GM19351 (cell line): ENCODE results near the gene SPSB4.
"Not testable (repeated sequence)": the region's sequence is repeated elsewhere in the genome, so short reads cannot be mapped to it uniquely, and the experiment has no call there.

ENCODE experiments used
- ATAC-seq: cut with Tn5 transposase; IDR thresholded peaks from one replicate; pipeline ENCODE4 v1.9.1; 2021; ENCODE audit warnings: mild to moderate bottlenecking, moderate library complexity; ENCODE audit not compliant: unreplicated experiment

SPSB4 gene

DNA sequence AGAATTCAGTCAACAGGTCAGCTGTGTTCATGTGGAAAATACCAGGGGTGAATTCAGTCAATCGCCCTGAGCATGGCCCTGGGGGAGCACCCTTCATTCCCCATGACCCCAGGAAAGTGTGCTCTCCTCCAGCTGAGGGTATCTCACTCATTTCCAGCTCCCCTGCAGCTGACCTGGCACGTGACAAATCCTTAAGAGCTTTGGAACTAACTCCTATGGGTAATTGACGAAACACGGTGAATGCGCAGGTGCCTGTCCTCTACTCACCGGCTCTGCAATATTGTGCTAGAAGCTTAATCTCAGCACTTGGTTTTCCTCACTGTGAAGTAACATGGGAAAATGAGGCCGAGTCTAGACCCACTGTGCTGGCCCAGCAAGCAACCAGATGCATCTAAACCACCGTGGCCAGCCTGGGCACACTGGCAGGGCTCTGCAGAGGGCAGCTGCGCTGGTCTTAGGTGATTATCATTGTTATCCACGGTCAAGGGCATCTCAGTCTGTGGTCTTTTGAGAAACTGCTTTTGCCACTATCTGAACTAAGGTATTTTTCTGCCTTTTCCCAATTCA, 63.1 kb downstream of the SPSB4 start:
- no peak for ATAC-seq

DNA sequence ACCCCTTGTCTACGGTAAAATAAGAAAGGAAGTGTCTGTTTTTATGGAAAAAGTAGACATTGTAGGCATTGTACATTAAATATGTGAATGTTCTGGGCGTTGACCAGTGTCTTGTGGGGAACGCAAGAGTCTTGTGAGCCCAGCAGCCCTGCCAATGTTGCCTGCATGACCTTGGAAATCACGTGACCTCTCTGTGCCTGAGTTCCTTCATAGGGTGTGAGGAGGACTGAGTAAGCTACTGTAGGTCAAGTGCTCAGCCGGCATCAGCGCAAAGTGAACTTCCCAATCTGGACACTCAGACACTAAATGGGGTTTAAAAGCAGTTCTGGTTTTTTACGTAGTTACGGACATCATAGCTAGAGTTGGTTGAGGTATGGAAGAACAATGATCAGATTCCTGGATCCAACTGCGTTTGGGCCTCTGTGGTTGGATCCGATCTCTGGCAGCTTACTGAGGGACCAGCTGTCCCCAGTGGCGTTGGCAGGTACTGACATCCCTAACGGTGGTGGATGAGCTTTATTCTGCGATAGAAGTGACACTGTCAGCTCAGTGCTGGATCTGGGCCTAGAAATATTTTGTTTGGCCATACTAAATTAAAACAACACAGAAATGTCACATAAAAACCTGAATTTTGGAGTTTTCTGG, 63.8 kb downstream of the SPSB4 start:
- ATAC-seq: no peak

DNA sequence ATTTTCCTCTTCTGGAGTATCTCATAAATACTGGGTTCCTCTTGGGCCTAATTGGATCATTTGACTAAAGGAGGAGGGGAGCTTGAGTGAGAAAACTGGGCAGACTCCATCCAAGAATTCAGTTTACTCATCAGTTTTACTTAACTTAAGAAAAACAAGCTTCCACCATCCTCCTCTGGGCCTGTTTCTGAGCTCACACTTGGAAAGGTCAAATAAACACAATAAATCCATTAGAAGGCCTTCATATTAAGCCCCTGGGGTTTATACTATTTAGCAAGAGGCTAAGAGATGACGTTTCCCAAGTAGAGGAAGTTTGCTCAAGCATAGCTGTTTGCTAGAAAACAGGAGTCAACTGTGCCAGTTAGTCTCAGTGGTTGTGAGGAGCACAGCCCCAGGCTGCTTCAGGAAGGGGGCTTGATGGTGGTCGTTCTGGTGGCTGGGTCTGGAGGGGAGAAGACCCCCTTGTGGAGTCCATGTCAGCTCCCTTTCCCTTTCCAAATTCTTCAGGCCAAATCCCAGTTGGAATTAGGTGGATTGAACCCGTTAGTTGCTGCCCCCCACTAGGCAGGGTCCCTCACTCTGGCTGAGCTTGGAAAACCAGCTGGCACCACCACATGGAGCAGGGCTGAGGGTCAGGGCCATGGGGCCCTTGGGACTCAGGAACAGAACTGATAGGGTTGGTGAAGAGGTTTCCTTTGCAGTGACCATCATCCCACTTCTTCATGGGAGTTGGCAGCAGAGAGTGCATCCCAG, 64.8 kb downstream of the SPSB4 start:
- ATAC-seq: no peak

DNA sequence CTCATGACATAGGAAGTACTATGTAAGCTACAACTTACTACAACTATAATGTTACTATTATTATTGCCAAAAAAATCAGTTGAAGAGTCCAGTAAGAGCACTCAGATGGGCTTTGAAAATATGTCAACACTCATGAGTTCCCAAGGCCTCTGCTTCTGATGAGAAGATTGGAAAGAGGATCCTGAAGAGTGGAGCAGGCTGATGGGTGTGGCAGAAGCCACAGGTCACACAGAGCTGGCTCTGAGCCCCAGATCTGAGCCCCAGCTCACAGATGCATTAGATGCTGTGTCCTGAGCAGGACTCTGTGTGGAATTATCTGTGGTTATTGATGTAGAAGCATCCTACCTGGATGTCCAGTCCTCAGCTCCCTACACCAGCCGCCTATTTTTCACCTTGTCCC, 65.6 kb downstream of the SPSB4 start:
- ATAC-seq: no peak

DNA sequence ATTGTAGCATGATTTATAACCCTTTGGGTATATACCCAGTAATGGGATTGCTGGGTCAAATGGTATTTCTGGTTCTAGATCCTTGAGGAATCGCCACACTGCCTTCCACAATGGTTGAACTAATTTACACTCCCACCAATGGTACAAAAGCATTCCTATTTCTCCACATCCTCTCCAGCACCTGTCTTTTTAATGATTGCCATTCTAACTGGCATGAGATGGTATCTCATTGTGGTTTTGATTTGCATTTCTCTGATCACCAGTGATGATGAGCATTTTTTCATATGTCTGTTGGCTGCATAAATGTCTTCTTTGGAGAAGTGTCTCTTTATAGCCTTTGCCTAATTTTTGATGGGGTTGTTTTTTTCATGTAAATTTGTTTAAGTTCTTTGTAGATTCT, 66.8 kb downstream of the SPSB4 start:
- not testable (repeated sequence) for ATAC-seq

DNA sequence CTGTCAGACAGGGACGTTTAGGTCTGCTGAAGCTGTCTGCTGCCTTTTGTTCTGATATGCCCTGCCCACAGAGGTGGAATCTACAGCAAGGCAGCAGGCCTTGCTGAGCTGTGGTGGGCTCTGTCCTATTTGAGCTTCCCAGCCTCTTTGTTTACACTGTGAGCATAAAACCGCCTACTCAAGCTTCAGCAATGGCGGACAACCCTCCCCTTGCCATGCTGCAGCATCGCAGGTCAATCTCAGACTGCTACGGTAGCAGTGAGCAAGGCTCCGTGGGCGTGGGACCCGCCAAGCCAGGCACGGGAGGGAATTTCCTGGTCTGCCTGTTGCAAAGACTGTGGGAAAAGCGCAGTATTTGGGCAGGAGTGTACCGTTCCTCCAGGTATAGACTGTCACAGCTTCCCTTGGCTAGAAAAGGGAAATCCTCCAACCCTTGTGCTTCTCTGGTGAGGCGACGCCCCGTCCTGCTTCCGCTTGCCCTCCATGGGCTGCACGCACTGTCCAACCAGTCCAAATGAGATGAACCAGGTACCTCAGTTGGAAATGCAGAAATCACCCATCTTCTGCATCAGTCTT, 71.4 kb downstream of the SPSB4 start:
- ATAC-seq: no peak

DNA sequence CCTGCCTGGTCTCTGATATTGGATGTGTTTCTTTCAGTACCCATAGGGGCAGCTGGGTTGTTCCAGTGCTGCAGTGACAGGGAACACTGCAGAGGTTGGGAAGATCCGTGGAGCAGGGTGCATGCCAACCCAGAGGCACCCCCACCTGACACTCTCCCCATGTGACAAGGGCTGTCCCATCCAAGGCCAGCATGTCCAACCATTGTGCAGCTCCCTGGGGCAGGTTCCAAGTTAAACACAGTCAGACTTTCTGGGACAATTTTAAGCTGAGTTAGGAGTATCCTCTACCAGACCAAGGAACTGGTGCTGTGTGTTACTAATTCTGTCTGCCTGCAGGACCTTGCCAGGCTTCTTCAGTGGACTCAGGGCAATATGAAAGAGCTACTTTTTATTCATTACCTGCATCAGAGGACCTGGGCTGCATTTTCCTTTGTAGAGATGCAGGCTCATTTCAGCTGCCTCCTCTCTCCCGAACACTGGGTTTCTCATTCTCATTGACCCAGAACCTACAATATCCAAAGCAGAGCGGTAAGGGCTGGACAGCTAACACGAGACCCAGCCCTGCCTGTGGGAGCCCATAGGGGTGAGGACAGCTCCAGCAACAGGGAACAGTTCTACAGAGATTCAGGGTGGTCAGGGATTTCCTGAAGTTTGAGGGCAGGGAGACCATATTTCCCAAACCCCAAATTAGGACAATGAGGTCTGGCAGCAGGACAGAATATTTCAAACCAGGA, 72.7 kb downstream of the SPSB4 start:
- no peak for ATAC-seq

DNA sequence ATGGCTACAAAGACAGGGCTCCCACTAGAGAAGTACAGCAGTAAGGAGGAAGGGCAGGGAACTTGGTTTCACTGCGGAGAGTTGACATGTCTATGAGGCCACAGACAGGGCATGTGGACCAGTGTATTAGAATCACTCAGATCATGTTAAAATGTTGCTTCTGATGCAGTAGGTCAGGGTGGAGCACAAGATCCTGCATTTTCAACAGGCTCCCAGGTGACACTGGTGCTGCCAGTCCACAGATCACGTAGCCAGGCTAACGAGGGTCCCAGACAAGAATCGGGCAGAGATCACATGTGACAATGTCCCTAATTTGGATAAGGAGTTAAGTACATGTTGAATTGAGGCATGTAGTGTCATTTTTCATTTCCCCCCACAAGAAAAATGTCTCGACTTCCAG, 73.6 kb downstream of the SPSB4 start:
- ATAC-seq: no peak

DNA sequence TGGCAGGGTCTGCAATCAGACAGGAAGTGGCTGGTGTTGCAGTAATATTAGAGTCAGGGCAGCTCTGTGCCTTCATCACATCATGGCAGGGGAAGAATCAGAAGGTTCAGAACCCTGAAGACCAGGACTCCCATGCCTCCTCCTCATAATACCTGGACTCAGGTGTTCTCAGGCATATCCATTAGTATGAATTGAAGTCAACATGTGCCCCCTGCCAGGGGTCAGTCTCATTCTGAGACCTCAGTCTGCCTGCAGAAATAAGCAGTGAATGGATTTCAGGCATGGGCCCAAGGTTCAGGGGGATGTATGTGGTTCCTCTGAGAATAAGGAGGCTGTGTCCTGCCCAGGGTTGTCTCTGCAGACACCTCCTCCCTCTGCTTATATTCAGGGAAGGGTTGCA, 74.2 kb downstream of the SPSB4 start:
- no peak for ATAC-seq

DNA sequence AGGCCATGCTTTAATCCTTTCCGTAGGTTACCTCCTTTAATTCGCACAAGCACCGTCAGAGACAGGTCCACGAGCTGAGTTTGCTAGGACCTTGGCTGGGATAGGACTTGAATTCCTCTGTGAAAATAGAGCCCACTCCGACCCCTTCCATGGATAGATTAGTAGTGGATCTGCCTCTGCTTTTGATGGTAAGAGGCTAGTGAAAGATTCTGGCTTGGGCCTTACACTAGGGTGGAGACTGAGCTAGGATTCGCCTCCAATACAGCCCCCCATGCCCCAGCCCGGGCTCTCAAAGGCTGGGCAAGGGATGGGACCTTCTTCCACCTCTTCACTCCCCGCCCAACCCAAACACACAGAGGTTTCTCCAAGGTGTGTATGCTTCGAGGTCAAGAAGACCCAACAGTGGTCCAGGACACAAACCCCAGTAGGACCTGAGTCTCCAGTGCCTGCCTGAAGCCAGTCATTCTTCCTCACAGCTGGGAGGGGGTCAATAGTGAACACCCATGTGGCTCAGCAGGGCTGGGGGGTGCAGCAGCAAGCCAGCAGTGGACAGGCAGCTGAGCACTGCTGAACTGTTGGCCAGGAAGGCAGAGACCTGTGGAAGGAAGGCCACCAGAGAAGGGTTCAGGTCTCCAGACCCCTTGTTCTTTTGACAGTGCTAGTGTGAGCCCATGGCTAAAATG, 75.7 kb downstream of the SPSB4 start:
- no peak for ATAC-seq

DNA sequence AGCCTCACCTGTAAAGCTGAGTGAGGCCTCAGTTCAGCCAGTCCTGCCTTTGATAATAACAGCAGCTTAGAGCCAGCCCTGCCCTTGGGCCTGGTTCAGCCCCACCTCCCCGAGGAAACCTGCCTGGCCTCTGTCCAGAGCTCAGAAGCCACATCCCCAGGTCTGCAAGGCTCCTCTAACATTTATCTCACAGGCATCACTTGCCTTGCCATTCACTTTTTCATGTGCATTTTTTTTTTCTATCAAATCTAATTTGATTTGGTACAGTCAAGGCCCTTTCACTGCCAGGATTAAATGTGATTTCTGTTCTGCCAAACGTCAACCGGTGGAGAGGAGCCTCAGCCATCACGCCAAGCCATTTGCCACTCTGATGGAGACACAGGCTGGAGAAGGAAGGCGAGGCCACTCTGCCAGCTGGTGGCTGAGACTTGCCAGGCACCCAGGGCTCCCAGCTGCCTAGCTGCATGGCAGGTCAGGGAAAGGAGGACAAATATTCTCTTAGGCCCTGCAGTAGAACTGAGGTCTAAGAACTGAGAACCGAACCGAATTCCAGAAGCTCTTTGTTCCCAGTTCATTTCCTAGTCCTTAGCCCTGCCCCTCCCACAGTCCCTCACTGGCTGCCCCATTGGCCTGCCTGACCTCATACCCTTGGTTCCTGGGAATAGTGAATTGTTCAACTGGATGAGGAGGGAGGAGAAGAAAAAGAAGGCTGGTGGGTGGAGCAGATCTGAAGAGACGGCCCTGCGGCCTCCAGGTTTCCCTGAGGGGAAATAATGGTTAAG, 76.4 kb downstream of the SPSB4 start:
- ATAC-seq: no peak

DNA sequence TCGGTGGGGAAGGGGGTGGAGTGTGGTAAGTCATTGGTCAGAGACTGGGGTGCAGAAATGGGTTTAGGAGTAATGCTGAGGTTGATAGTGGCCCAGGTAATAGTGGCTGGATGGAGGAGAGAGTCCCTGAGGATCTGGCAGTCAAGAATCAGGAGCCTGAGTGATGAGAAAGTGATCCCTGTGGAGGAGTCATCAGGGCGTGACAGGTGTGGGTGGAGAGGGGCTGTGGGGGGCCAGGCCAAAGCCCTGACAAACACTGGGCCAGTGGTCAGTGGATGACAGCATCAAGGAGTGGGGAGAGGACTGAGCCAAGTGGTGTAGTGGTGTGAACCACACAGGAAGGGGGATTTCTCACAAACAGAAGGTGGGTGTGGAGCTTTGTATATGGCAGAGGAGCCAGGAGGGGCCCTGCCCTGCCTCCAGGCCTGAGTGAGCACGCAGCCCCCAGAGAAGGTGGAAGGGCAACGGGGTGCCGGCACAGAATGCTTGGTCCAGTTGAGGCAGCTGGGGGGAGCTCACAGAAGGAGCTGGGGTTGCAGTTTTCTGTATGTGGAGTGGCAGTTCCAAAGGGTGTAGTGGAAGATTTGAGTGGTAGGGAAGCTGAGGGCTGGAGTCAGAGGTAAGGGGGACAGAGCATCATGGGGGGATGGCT, 77.1 kb downstream of the SPSB4 start:
- no peak for ATAC-seq

DNA sequence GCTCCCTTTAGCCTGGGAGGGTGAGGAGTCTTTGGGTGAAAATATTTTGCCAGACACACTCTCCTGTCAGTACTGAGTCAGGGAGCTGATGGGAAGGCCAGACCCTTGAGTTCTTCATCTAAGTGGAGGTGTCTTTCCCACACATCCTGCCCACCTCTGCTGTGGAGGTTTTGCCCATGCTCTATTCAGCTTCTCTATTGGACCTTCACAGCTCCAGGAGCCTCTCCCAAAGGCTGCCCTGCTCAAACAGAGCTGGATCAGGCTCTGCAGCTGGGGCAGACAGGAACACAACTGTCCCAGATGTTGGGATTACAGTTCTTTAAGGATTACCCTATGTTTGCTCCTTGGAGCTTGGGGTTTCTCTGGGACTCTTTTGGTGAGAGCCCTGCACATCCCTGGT, 77.9 kb downstream of the SPSB4 start:
- no peak for ATAC-seq

DNA sequence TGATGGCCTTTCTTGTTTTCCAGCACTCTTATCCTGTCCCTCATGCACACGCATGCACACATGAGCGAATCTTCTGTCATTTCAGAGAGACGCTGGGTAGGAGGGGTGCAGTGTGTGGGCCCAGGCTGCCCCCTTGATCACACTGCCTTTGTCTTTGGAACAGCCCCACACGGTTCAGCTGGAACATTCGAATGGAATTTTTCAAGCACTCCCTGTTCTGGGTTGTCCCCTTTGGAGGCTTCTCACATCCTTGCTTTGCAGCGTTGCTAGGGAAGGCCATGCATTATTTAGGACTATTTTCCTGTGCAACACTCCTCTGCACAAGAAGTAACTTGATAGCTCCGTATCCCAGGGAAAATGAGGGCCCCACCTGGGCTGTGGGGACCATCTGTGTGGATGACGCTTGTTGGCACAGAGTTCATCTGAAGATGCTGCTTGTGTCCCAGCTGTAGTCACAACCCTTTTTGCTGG, 78.4 kb downstream of the SPSB4 start:
- ATAC-seq: no peak

DNA sequence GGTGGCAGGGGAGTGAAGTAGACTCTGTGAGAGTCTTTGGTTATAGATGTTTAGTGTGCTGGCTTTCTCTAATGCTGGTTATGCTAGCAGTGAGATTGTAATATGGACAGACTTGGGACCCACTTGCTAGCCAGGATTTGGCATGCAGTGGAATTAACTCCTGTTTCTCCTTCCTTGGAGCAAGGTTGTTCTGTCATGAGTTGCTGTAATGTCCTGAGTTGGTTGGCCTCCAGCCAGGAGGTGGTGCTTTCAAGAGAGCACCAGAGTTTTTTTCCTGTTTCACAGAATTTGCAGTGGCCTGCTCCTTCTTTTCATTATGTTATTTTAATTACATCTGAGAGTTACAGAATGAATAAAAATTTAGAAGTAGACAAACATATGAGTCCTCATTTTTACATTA, 92.4 kb downstream of the SPSB4 start:
- ATAC-seq: no peak

DNA sequence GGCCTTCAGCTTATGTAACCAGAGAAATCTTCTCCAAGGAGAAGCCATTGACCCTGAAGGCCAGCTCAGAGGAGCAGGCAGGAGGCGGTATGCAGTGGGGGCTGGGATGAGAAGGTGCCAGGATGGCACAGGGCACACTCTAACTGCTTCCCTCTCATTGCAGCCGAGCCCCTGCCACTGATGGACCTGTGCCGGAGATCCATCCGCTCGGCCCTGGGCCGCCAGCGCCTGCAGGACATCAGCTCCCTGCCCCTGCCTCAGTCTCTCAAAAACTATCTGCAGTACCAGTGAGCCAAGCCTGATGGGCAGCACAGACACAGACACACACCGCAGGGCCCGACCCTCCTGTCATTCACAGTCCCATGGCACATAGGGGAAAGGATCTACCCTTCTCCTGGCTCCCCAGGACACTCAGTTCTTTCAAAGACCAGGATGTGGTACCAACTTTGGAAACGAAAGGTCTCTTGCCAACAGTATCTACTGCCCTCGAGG, 95.9 kb downstream of the SPSB4 start:
- no peak for ATAC-seq

DNA sequence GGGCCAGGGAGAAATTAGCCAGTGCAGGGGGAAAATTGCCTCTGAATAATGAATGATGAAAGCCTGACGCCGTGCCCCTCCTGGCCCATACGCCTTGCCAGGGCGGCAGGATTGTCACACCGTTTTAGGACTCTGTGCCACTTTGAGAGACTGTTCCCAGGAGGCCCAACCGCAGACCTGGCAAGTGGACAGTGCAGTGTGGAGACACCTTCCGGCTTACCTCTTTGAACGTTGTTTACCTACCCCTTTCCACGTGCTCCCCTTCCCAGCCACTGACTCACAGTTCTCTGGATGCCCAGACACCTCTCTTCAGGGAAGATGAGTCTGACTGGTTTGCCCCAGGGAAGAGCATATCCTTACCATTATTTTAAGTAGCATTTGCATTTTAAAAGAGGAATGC, 96.5 kb downstream of the SPSB4 start:
- ATAC-seq: no peak

DNA sequence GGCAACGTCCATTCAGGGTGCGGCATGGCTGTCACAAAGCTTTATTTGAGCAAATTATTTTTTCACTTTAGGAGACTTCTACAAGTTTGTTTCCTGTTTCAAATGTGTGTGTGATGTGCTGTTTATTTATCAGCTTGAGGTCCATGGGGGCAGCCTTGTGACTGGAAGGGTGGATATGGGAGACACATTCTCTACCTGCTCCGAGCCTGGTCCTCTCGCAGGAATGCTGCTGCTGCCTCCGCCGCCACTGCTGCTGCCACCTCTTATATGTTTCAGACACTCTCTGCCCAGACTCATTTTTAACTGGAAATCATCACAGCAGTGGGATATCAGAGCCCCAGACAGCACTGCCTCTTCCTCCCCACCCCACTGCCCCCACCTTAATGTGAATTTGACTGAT, 97.0 kb downstream of the SPSB4 start:
- ATAC-seq: no peak

DNA sequence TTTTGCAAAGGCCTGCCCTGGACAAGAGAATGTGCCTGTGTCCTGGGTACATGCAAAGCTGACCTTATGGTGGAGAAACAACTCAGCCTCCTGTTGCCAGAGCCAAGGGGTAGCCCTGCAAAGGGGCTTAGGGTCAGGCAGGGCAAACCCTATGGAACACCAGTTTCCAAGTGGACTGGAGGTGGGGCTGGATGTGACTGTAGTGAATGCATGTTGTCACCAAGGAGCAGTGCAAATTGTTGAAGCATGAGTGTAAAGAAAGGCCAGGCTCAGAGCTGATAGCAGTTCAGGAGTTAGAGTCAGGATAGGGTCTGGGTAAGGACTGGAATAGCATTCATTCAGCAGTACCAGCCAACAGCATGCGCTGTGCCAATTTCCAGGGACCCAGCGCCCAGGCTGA, 97.6 kb downstream of the SPSB4 start:
- no peak for ATAC-seq
